K562 (cell line): ENCODE results near the gene CNKSR3. TPM values are rescaled to one million over a fixed set of nuclear protein-coding genes. Genes with fewer than 3 reads are reported as not detected.

Experiments
- CBFA2T3 ChIP-seq: fragments of 450-650 bp; IDR thresholded peaks from 2 replicates; pipeline ENCODE4 v1.6.1; 2017
- FOXA3 ChIP-seq, 2 experiments: fragments of 450-650 bp in 1 of 2; sonication (generic) in 1 of 2; formaldehyde crosslinking; IDR thresholded peaks in 1 of 2; conservative IDR thresholded peaks in 1 of 2; 2 replicates each; pipeline versions ENCODE4 v1.4.0 to v1.8.0; 2020 to 2022; ENCODE audit warnings: mild to moderate bottlenecking in 2 of 2, missing genetic modification reagents in 1 of 2
- FOXP1 ChIP-seq: sonication (generic); formaldehyde crosslinking; IDR thresholded peaks from 2 replicates; pipeline ENCODE4 v1.8.0; 2022; ENCODE audit warnings: mild to moderate bottlenecking, missing genetic modification reagents
- KDM2B ChIP-seq: fragments of 250-450 bp; sonication (Bioruptor Pico); IDR thresholded peaks from 2 replicates; pipeline ENCODE4 v1.8.0; 2021; ENCODE audit warnings: mild to moderate bottlenecking, moderate library complexity
- MEIS2 ChIP-seq: fragments of 450-650 bp; IDR thresholded peaks from 2 replicates; pipeline ENCODE4 v1.6.1; 2014; ENCODE audit warnings: mild to moderate bottlenecking; ENCODE audit not compliant: partially characterized antibody
- MTA3 ChIP-seq: fragments of 450-650 bp; formaldehyde crosslinking; IDR thresholded peaks from 2 replicates; pipeline ENCODE4 v1.6.1; 2017; ENCODE audit warnings: mild to moderate bottlenecking, borderline replicate concordance
- MYNN ChIP-seq, 2 experiments: sonication (generic); formaldehyde crosslinking in 1 of 2; IDR thresholded peaks; 2 replicates each; pipeline versions ENCODE4 v1.5.0 to v1.6.1; 2016 to 2020; ENCODE audit warnings: antibody characterized with exemption in 1 of 2, missing genetic modification reagents in 1 of 2
- NCOA1 ChIP-seq: fragments of 450-650 bp; IDR thresholded peaks from 2 replicates; pipeline ENCODE4 v1.6.1; 2016; ENCODE audit warnings: low read depth
- POLR3A ChIP-seq: IDR thresholded peaks from 2 replicates; pipeline ENCODE4 v1.6.1; 2011; ENCODE audit warnings: borderline replicate concordance, mild to moderate bottlenecking, moderate library complexity; ENCODE audit not compliant: insufficient read length, insufficient read depth; ENCODE audit errors: extremely low read depth
- RFX5 ChIP-seq: IDR thresholded peaks from 2 replicates; pipeline ENCODE4 v1.6.1; 2011; ENCODE audit warnings: low read depth, mild to moderate bottlenecking, improper control_type of control experiment, low read length
- RFX7 ChIP-seq: fragments of 250-450 bp; sonication (Bioruptor Pico); IDR thresholded peaks from 2 replicates; pipeline ENCODE4 v1.5.1; 2021; ENCODE audit warnings: mild to moderate bottlenecking
- SMAD4 ChIP-seq: fragments of 250-450 bp; sonication (Bioruptor Pico); conservative IDR thresholded peaks from 2 replicates; pipeline ENCODE4 v1.8.0; 2021; ENCODE audit warnings: inconsistent platforms, mild to moderate bottlenecking, moderate library complexity
- SMARCC2 ChIP-seq: fragments of 450-650 bp; IDR thresholded peaks from 2 replicates; pipeline ENCODE4 v1.6.1; 2017; ENCODE audit warnings: antibody characterized with exemption, moderate library complexity, mild to moderate bottlenecking, low read depth
- TEAD1 ChIP-seq, 2 experiments: fragments of 450-650 bp in 1 of 2; sonication (generic) in 1 of 2; formaldehyde crosslinking; IDR thresholded peaks; 2 replicates each; pipeline versions ENCODE4 v1.4.0 to v1.8.0; 2020 to 2022; ENCODE audit warnings: mild to moderate bottlenecking in 2 of 2, missing genetic modification reagents in 1 of 2
- TEAD4 ChIP-seq, 2 experiments: sonication (generic) in 1 of 2; formaldehyde crosslinking in 1 of 2; IDR thresholded peaks; 2 replicates each; pipeline versions ENCODE4 v1.6.1 to v1.8.0; 2012 to 2022; ENCODE audit warnings: borderline replicate concordance in 1 of 2, inconsistent platforms in 1 of 2, low read length in 1 of 2, mild to moderate bottlenecking in 1 of 2, missing genetic modification reagents in 1 of 2
- ZNF431 ChIP-seq: sonication (generic); formaldehyde crosslinking; IDR thresholded peaks from 2 replicates; pipeline ENCODE4 v1.8.0; 2022; ENCODE audit warnings: mild to moderate bottlenecking, missing genetic modification reagents
- ZNF586 ChIP-seq: fragments of 450-650 bp; formaldehyde crosslinking; conservative IDR thresholded peaks from 2 replicates; pipeline ENCODE4 v1.4.0; 2020; ENCODE audit warnings: mild to moderate bottlenecking, moderate library complexity
- ZNF696 ChIP-seq: fragments of 250-450 bp; sonication (Bioruptor Pico); conservative IDR thresholded peaks from 2 replicates; pipeline ENCODE4 v1.4.0; 2020; ENCODE audit warnings: mild to moderate bottlenecking, moderate library complexity
- ZNF75A ChIP-seq: fragments of 450-650 bp; formaldehyde crosslinking; IDR thresholded peaks from 2 replicates; pipeline ENCODE4 v1.4.0; 2020; ENCODE audit warnings: mild to moderate bottlenecking
- polyA plus RNA-seq, 8 experiments: library from polyadenylated mRNA; depleted of rRNA in 4 of 8; stranded (reverse) in 5 of 8; unstranded in 3 of 8; fragments of >200 nt; fragmentation: Nextera tagmentation in 2 of 8; fragmentation: Illumina TruSeq in 1 of 8; extraction: Ambion mirVana in 2 of 8; extraction: Trizol in 1 of 8; gene quantifications; 2 replicates each; pipeline versions ENCODE4 v1.2.1 to v1.2.3, GENCODE V29; 2011 to 2014; ENCODE audit warnings: inconsistent platforms in 1 of 8, missing spikeins in 1 of 8
- total RNA-seq, 7 experiments: library from RNA; depleted of rRNA in 6 of 7; stranded (reverse); fragments of >200 nt in 6 of 7; fragmentation: Illumina TruSeq in 2 of 7; extraction: Trizol in 2 of 7; gene quantifications; 2 replicates each; pipeline versions ENCODE4 v1.2.1 to v1.2.3, GENCODE V29; 2011 to 2021; ENCODE audit warnings: low replicate concordance in 1 of 7
- TF ChIP-seq, protein P1 (sequence below): fragments of 200-800 bp; sonication (Bioruptor generic); IDR thresholded peaks from 2 replicates; pipeline ENCODE4 v1.6.1; 2016; ENCODE audit warnings: missing genetic modification characterization, missing compliant biosample characterization
- TF ChIP-seq, protein P2 (sequence below): sonication (generic); IDR thresholded peaks from 2 replicates; pipeline ENCODE4 v1.6.1; 2016
- TF ChIP-seq, protein P3 (sequence below): IDR thresholded peaks from 3 replicates; pipeline ENCODE4 v1.6.1; 2011; ENCODE audit warnings: borderline replicate concordance, mild to moderate bottlenecking; ENCODE audit not compliant: insufficient read length, insufficient read depth

The CNKSR3 gene
- total and polyA plus RNA-seq, 9 of the 15 experiments (the other 6 are each of a cell fraction or from before 2014, with no cell fraction given): 4.5 to 29.6 (median 9.5) TPM

GRCh38 chr6:154520280-154520679, 9.8 kb upstream of the CNKSR3 start (continued):
- TF ChIP-seq, protein P1, sequence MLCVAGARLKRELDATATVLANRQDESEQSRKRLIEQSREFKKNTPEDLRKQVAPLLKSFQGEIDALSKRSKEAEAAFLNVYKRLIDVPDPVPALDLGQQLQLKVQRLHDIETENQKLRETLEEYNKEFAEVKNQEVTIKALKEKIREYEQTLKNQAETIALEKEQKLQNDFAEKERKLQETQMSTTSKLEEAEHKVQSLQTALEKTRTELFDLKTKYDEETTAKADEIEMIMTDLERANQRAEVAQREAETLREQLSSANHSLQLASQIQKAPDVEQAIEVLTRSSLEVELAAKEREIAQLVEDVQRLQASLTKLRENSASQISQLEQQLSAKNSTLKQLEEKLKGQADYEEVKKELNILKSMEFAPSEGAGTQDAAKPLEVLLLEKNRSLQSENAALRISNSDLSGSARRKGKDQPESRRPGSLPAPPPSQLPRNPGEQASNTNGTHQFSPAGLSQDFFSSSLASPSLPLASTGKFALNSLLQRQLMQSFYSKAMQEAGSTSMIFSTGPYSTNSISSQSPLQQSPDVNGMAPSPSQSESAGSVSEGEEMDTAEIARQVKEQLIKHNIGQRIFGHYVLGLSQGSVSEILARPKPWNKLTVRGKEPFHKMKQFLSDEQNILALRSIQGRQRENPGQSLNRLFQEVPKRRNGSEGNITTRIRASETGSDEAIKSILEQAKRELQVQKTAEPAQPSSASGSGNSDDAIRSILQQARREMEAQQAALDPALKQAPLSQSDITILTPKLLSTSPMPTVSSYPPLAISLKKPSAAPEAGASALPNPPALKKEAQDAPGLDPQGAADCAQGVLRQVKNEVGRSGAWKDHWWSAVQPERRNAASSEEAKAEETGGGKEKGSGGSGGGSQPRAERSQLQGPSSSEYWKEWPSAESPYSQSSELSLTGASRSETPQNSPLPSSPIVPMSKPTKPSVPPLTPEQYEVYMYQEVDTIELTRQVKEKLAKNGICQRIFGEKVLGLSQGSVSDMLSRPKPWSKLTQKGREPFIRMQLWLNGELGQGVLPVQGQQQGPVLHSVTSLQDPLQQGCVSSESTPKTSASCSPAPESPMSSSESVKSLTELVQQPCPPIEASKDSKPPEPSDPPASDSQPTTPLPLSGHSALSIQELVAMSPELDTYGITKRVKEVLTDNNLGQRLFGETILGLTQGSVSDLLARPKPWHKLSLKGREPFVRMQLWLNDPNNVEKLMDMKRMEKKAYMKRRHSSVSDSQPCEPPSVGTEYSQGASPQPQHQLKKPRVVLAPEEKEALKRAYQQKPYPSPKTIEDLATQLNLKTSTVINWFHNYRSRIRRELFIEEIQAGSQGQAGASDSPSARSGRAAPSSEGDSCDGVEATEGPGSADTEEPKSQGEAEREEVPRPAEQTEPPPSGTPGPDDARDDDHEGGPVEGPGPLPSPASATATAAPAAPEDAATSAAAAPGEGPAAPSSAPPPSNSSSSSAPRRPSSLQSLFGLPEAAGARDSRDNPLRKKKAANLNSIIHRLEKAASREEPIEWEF (CRISPR knock-in tag): no peak
- 0 out of 2 replicates have a peak, but pooled peaks have one; percentile 49 for TF ChIP-seq MYNN (IDR thresholded peaks at IDR 0.05)
- TF ChIP-seq MYNN (CRISPR knock-in tag; IDR thresholded peaks at IDR 0.05): no peak
- peak in 1 of 2 experiments; percentile 51; a peak in 1 of 4 replicates for TF ChIP-seq FOXA3 (CRISPR knock-in tag; conservative IDR thresholded peaks at IDR 0.05 in 1 of 2, IDR thresholded peaks at IDR 0.05 in 1 of 2)
- no peak for TF ChIP-seq ZNF431 (CRISPR knock-in tag)
- no peak for TF ChIP-seq POLR3A
- TF ChIP-seq, protein P2, sequence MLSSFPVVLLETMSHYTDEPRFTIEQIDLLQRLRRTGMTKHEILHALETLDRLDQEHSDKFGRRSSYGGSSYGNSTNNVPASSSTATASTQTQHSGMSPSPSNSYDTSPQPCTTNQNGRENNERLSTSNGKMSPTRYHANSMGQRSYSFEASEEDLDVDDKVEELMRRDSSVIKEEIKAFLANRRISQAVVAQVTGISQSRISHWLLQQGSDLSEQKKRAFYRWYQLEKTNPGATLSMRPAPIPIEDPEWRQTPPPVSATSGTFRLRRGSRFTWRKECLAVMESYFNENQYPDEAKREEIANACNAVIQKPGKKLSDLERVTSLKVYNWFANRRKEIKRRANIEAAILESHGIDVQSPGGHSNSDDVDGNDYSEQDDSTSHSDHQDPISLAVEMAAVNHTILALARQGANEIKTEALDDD: peak; percentile 36; the same call in 1 of the 2 replicates
- no peak for TF ChIP-seq ZNF696 (CRISPR knock-in tag)
- peak; percentile 79 for TF ChIP-seq SMARCC2
- TF ChIP-seq ZNF75A (CRISPR knock-in tag): no peak
- TF ChIP-seq RFX7 (CRISPR knock-in tag): no peak
- TF ChIP-seq ZNF586 (CRISPR knock-in tag): no peak
- TF ChIP-seq SMAD4 (CRISPR knock-in tag): no peak
- TF ChIP-seq, protein P3, sequence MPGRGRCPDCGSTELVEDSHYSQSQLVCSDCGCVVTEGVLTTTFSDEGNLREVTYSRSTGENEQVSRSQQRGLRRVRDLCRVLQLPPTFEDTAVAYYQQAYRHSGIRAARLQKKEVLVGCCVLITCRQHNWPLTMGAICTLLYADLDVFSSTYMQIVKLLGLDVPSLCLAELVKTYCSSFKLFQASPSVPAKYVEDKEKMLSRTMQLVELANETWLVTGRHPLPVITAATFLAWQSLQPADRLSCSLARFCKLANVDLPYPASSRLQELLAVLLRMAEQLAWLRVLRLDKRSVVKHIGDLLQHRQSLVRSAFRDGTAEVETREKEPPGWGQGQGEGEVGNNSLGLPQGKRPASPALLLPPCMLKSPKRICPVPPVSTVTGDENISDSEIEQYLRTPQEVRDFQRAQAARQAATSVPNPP: no peak
- 0 out of 2 replicates have a peak, but pooled peaks have one; percentile 40 for TF ChIP-seq MTA3
- no peak for TF ChIP-seq NCOA1
- TF ChIP-seq KDM2B (CRISPR knock-in tag): no peak
- peak; percentile 89 for TF ChIP-seq CBFA2T3
- no peak for TF ChIP-seq FOXP1 (CRISPR knock-in tag)
- TF ChIP-seq MEIS2: peak; percentile 98
- no peak for TF ChIP-seq RFX5
- TF ChIP-seq TEAD4 (IDR thresholded peaks at IDR 0.05; ENCODE audit: low read length): peak; percentile 87
- TF ChIP-seq TEAD4 (CRISPR knock-in tag; IDR thresholded peaks at IDR 0.05; ENCODE audit: borderline replicate concordance): no peak
- peak in 1 of 2 experiments; percentile 92; a peak in 2 of 4 replicates for TF ChIP-seq TEAD1 (CRISPR knock-in tag; IDR thresholded peaks at IDR 0.05)
